Prostate gland (tissue), 2 donors: ENCODE measurements around the gene FRK. TPM values are rescaled to one million over a fixed set of nuclear protein-coding genes. Genes with fewer than 3 reads are reported as not detected.

ENCODE experiments used
- DNase-seq: peaks from one replicate; pipeline ENCODE4 v3.0.0-alpha.2; 2019; ENCODE audit warnings: low spot score
- H3K27ac ChIP-seq, 2 donors: fragments of 200-600 bp; sonication (generic); 2 replicates each; pipeline ENCODE4 v1.5.1; 2017 to 2019
- H3K27me3 ChIP-seq: fragments of 200-600 bp; sonication (generic); replicated peaks from 2 replicates; pipeline ENCODE4 v1.5.1; 2019; ENCODE audit not compliant: insufficient read depth
- H3K36me3 ChIP-seq, 2 donors: fragments of 200-600 bp; sonication (generic); 1 replicate in 1 of 2; 2 replicates in 1 of 2; pipeline versions ENCODE4 v1.5.1 to v1.8.1; 2017 to 2019
- H3K4me1 ChIP-seq: fragments of 200-600 bp; sonication (generic); replicated peaks from 2 replicates; pipeline ENCODE4 v1.5.1; 2019
- H3K4me3 ChIP-seq, 2 donors: fragments of 200-600 bp; sonication (generic); 2 replicates each; pipeline ENCODE4 v1.5.1; 2017 to 2019
- H3K9me3 ChIP-seq: fragments of 200-600 bp; sonication (generic); 2 replicates; pipeline ENCODE4 v1.5.1; 2017
- CTCF ChIP-seq, 4 experiments: fragments of 200-600 bp in 2 of 4; fragments of 450-650 bp in 2 of 4; sonication (generic) in 2 of 4; IDR thresholded peaks; 1 replicate in 3 of 4; 2 replicates in 1 of 4; pipeline ENCODE4 v1.5.1; 2016 to 2019; ENCODE audit warnings: antibody characterized with exemption in 4 of 4, mild to moderate bottlenecking in 2 of 4, moderate library complexity in 2 of 4
- POLR2A ChIP-seq: fragments of 450-650 bp; IDR thresholded peaks from one replicate; pipeline ENCODE4 v1.6.1; 2016; ENCODE audit warnings: antibody characterized with exemption, mild to moderate bottlenecking
- POLR2AphosphoS5 ChIP-seq: sonication (generic); formaldehyde crosslinking; IDR thresholded peaks from one replicate; pipeline ENCODE4 v1.6.1; 2017; ENCODE audit warnings: antibody characterized with exemption
- WGBS: methylation state at CpG from one replicate; pipeline ENCODE4 v1.1.5; 2018; 5-methylcytosine and 5-hydroxymethylcytosine counted together
- intact Hi-C: fragments of 100-400 bp; cut with DNase I; formaldehyde crosslinking; loops from one replicate; pipeline ENCODE4 v1.14.2; 2022
- total RNA-seq, 2 donors: library from RNA; depleted of rRNA; stranded (reverse); fragments of >200 nt; gene quantifications; one replicate each; pipeline ENCODE4 v1.1.0, GENCODE V29; 2016

Gene FRK
- total RNA-seq, 2 donors from 2014 or later: 3.2 to 6.9 TPM

- Histone ChIP-seq H3K4me3 (no peak overlapping the region), H3K27me3 (no peaks in the 10 kb centered on the region), H3K27ac (no peak overlapping the region), H3K9me3 (no peaks in the 10 kb centered on the region), H3K36me3 (no peaks in the 10 kb centered on the region), H3K4me1 (no peaks in the 10 kb centered on the region)
- WGBS: 78% methylated on average over 4 of the region's 4 CpGs
- no peak for TF ChIP-seq POLR2AphosphoS5
- no peak for TF ChIP-seq CTCF (IDR thresholded peaks at IDR 0.05)
- no peak for TF ChIP-seq POLR2A
- intact Hi-C loops: no loop called here
- DNase-seq: no peak
Measured at GRCh38 chr6:115885636-115886366, 174.9 kb downstream of the FRK start.

- Histone ChIP-seq H3K4me1 (no peaks in the 10 kb centered on the region), H3K27ac (no peak overlapping the region), H3K4me3 (no peak overlapping the region), H3K9me3 (no peaks in the 10 kb centered on the region), H3K27me3 (no peaks in the 10 kb centered on the region), H3K36me3 (no peaks in the 10 kb centered on the region)
- intact Hi-C loops: no loop called here
- WGBS: 81% methylated on average over 2 of the region's 2 CpGs
- no peak for DNase-seq
- TF ChIP-seq POLR2A: no peak
- no peak for TF ChIP-seq POLR2AphosphoS5
- no peak for TF ChIP-seq CTCF (IDR thresholded peaks at IDR 0.05)
Measured at GRCh38 chr6:115882771-115883170, 177.9 kb downstream of the FRK start.

- H3K4me3 ChIP-seq: no peak overlapping the region
- TF ChIP-seq POLR2A (no peak), POLR2AphosphoS5 (no peak), CTCF (IDR thresholded peaks at IDR 0.05) (no peak)
- no peak for DNase-seq
- 65% methylated on average over 5 of the region's 5 CpGs for WGBS
- no peaks in the 10 kb centered on the region for H3K4me1 ChIP-seq
- no peak overlapping the region for H3K27ac ChIP-seq
- no peaks in the 10 kb centered on the region for H3K9me3 ChIP-seq
- no peaks in the 10 kb centered on the region for H3K36me3 ChIP-seq
- H3K27me3 ChIP-seq: no peaks in the 10 kb centered on the region
- intact Hi-C loops: no loop called here
Measured at GRCh38 chr6:115882174-115882573, 178.5 kb downstream of the FRK start.

Other genes starting within 250 kb of the FRK start
- gene NT5DC1, start 40.0 kb upstream of the FRK start, total RNA-seq: 10 to 100 TPM; 12.3 to 26.1 TPM
- not detected for gene COL10A1, start 65.2 kb upstream of the FRK start, total RNA-seq
- 10 to 100 TPM; 26.0 to 33.7 TPM for gene TSPYL4, start 193.2 kb upstream of the FRK start, total RNA-seq
- gene TSPYL1, start 219.0 kb upstream of the FRK start, total RNA-seq: 100 to 1,000 TPM; 112 to 159 TPM